H1 (cell line): ENCODE results near the gene CDH12.
"Not testable (repeated sequence)": the region's sequence is repeated elsewhere in the genome, so short reads cannot be mapped to it uniquely, and the experiment has no call there.

Experiments
- CHD7 ChIP-seq: fragments of 300-600 bp; sonication (generic); IDR thresholded peaks from 2 replicates; pipeline ENCODE4 v1.7.1; 2012; ENCODE audit warnings: low read length, moderate library complexity, mild to moderate bottlenecking, inconsistent platforms; ENCODE audit not compliant: insufficient replicate concordance
- CTCF ChIP-seq, 3 experiments: IDR thresholded peaks; 1 replicate in 2 of 3; 2 replicates in 1 of 3; pipeline versions ENCODE4 v1.5.1 to v1.6.1; 2011; ENCODE audit warnings: low read length in 3 of 3, mild to moderate bottlenecking in 3 of 3, inconsistent platforms in 2 of 3, low read depth in 1 of 3, moderate library complexity in 1 of 3; ENCODE audit not compliant: insufficient read depth in 1 of 3; ENCODE audit errors: control extremely low read depth in 1 of 3
- EP300 ChIP-seq, 2 experiments: IDR thresholded peaks; 1 replicate in 1 of 2; 2 replicates in 1 of 2; pipeline ENCODE4 v1.6.1; 2011 to 2012; ENCODE audit warnings: low read depth in 2 of 2, low read length in 2 of 2, mild to moderate bottlenecking in 2 of 2, borderline replicate concordance in 1 of 2, inconsistent platforms in 1 of 2, moderate library complexity in 1 of 2
- GABPA ChIP-seq: IDR thresholded peaks from 2 replicates; pipeline ENCODE4 v1.6.1; 2011; ENCODE audit warnings: mild to moderate bottlenecking, low read length, moderate library complexity, borderline replicate concordance; ENCODE audit not compliant: insufficient read depth
- POLR2A ChIP-seq, 2 experiments: IDR thresholded peaks; 1 replicate in 1 of 2; 2 replicates in 1 of 2; pipeline ENCODE4 v1.6.1; 2011; ENCODE audit warnings: low read depth in 2 of 2, low read length in 2 of 2, mild to moderate bottlenecking in 2 of 2; ENCODE audit errors: control extremely low read depth in 1 of 2
- RFX5 ChIP-seq: IDR thresholded peaks from 2 replicates; pipeline ENCODE4 v1.6.1; 2011; ENCODE audit warnings: low read depth, low read length, improper control_type of control experiment, borderline replicate concordance
- TAF1 ChIP-seq: IDR thresholded peaks from 2 replicates; pipeline ENCODE4 v1.6.1; 2011; ENCODE audit warnings: mild to moderate bottlenecking, low read depth, low read length
- TCF12 ChIP-seq: IDR thresholded peaks from 2 replicates; pipeline ENCODE4 v1.6.1; 2011; ENCODE audit warnings: low read depth, mild to moderate bottlenecking, low read length
- YY1 ChIP-seq: IDR thresholded peaks from 2 replicates; pipeline ENCODE4 v1.6.1; 2011; ENCODE audit warnings: low read depth, mild to moderate bottlenecking, low read length

- not testable (repeated sequence) for TF ChIP-seq TAF1; POLR2A (IDR thresholded peaks at IDR 0.05; ENCODE audit: control extremely low read depth in 1 of 2, low read depth in 2 of 2, low read length in 2 of 2); CTCF (IDR thresholded peaks at IDR 0.05; ENCODE audit: control extremely low read depth in 1 of 3, insufficient read depth in 1 of 3, low read depth in 1 of 3, low read length in 3 of 3); EP300 (IDR thresholded peaks at IDR 0.05; ENCODE audit: borderline replicate concordance in 1 of 2, low read depth in 2 of 2, low read length in 2 of 2); GABPA; TCF12; RFX5; CHD7; YY1
Measured at GRCh38 chr5:22315052-22315451, 538.1 kb downstream of the CDH12 start.
